ENCODE measurements around the gene CAPZB.

The CAPZB gene

GRCh38 chr1:19426294-19427086, 58.8 kb downstream of the CAPZB start:
- DNase-seq, result no peak

GRCh38 chr1:19425646-19426239, 59.6 kb downstream of the CAPZB start:
- DNase-seq, result no peak

GRCh38 chr1:19424651-19425570, 60.4 kb downstream of the CAPZB start:
- no peak for DNase-seq

- no peak for DNase-seq
Measured at GRCh38 chr1:19423130-19423529, 62.2 kb downstream of the CAPZB start.

- no peak for DNase-seq
Measured at GRCh38 chr1:19421365-19421764, 64.0 kb downstream of the CAPZB start.

GRCh38 chr1:19420606-19421005, 64.7 kb downstream of the CAPZB start:
- no peak for DNase-seq

- DNase-seq, result no peak
Measured at GRCh38 chr1:19419691-19420090, 65.6 kb downstream of the CAPZB start.

- no peak for DNase-seq
Measured at GRCh38 chr1:19418503-19418971, 66.8 kb downstream of the CAPZB start.

- DNase-seq, result no peak
Measured at GRCh38 chr1:19416921-19417470, 68.3 kb downstream of the CAPZB start.

GRCh38 chr1:19416145-19416544, 69.2 kb downstream of the CAPZB start:
- DNase-seq, result no peak

GRCh38 chr1:19414515-19415121, 70.7 kb downstream of the CAPZB start:
- DNase-seq, result no peak

- DNase-seq, result no peak
Measured at GRCh38 chr1:19413999-19414398, 71.3 kb downstream of the CAPZB start.

- DNase-seq, result no peak
Measured at GRCh38 chr1:19412654-19413053, 72.7 kb downstream of the CAPZB start.

GRCh38 chr1:19411612-19412011, 73.7 kb downstream of the CAPZB start:
- no peak for DNase-seq

- DNase-seq, result no peak
Measured at GRCh38 chr1:19410393-19410792, 74.9 kb downstream of the CAPZB start.

GRCh38 chr1:19409477-19410341, 75.6 kb downstream of the CAPZB start:
- DNase-seq, result no peak

GRCh38 chr1:19407494-19408096, 77.7 kb downstream of the CAPZB start:
- DNase-seq, result no peak

- no peak for DNase-seq
Measured at GRCh38 chr1:19406680-19407079, 78.7 kb downstream of the CAPZB start.

GRCh38 chr1:19405761-19406487, 79.4 kb downstream of the CAPZB start:
- DNase-seq, result no peak

- DNase-seq, result no peak
Measured at GRCh38 chr1:19405195-19405760, 80.1 kb downstream of the CAPZB start.

Measured in activated CD4-positive, alpha-beta T cell treated with anti-CD3 and anti-CD28 coated beads, Interleukin-2, amount 50 U/mL, for 1 hour (primary cell).